GM13977 (cell line): ENCODE data around the gene RHBG.

Experiments
- DNase-seq: peaks from one replicate; pipeline ENCODE4 v3.0.0; 2012; ENCODE audit warnings: low spot score
- CTCF ChIP-seq: IDR thresholded peaks from 2 replicates; pipeline ENCODE4 v1.5.1; 2012; ENCODE audit warnings: mild to moderate bottlenecking, control low read depth; ENCODE audit not compliant: insufficient read depth; ENCODE audit errors: extremely low read depth, missing control alignments
- in situ Hi-C: fragments of 300-500 bp; cut with MboI; formaldehyde crosslinking; loops from one replicate; pipeline ENCODE4 v1.12.0; 2022; ENCODE audit warnings: low sequenced_read_pairs, low pct_unique_long_range_greater_than_20kb, mixed read lengths, inconsistent platforms; ENCODE audit not compliant: unreplicated experiment

Gene RHBG

GRCh38 chr1:156356262-156356874 lies 12.6 kb upstream of the RHBG start:
- in situ Hi-C loops: no loop called here
- DNase-seq: no peak
- TF ChIP-seq CTCF: no peak

- peak; percentile 98 for TF ChIP-seq CTCF
- in situ Hi-C loops: no loop called here
- DNase-seq: peak; percentile 88
These were observed 12.0 kb upstream of the RHBG start for GRCh38 chr1:156356875-156357534.

GRCh38 chr1:156357977-156358376 lies 11.0 kb upstream of the RHBG start:
- in situ Hi-C loops: no loop called here
- no peak for DNase-seq
- TF ChIP-seq CTCF: no peak

GRCh38 chr1:156358641-156359040 lies 10.4 kb upstream of the RHBG start:
- no peak for DNase-seq
- TF ChIP-seq CTCF: no peak
- in situ Hi-C loops: no loop called here

- no peak for DNase-seq
- no peak for TF ChIP-seq CTCF
- in situ Hi-C loops: no loop called here
These were observed 9.8 kb upstream of the RHBG start for GRCh38 chr1:156359249-156359648.

GRCh38 chr1:156359973-156360372 lies 9.0 kb upstream of the RHBG start:
- no peak for TF ChIP-seq CTCF
- in situ Hi-C loops: no loop called here
- DNase-seq: no peak

GRCh38 chr1:156360534-156360933 lies 8.5 kb upstream of the RHBG start:
- TF ChIP-seq CTCF: no peak
- no peak for DNase-seq
- in situ Hi-C loops: no loop called here
